ENCODE data around the gene RSPH4A.

RSPH4A gene

DNA sequence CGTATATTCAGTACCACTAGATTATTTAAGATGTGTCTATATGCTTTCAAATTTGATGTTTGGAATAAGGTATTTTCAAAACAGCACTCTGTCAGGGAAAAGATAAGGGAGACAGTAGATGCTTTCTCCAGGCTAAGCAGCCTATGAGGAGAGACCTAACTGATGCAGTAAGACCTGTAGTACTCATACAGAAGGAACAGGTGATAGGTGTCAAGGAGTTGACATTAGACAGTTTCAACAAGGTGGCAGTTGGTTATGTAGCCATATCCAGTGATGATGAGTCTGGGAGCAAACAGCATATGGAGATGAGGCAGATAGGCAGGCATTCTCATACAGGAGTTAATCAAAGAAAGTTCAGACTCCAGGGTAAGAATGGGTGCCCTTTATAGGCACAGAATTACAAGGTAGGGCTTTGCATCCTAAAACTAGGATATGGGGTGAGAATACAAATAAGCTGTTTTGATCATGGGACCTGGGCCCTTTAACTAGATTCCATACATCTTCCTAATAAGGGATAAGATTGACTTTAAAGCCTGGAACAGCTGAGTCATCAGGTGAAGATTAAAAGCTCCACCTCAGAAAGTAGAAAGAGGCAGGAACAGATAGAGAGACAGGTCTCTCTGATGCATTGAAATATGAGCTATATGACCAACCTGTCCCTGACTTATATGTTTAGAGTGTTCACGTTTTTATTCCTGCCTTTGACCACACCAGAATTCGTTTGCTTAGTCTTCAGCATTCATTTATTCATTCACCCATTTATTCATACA lies 7.9 kb downstream of the RSPH4A start:
- H2AFZ ChIP-seq (ENCODE audit: low read length): no peak overlapping the region
- H3K27me3 ChIP-seq (ENCODE audit: insufficient read depth, low read length): no peaks in the 10 kb centered on the region
- no peaks in the 10 kb centered on the region for H3K9me2 ChIP-seq (ENCODE audit: low read depth, low read length)
- no peak overlapping the region for H3K4me3 ChIP-seq (ENCODE audit: low read depth, low read length, poor library complexity, severe bottlenecking)
- no peaks in the 10 kb centered on the region for H4K20me1 ChIP-seq (ENCODE audit: insufficient read depth, low read length)
- H3K36me3 ChIP-seq (ENCODE audit: insufficient read depth, low read length): no peaks in the 10 kb centered on the region
- no peak overlapping the region for H3K9ac ChIP-seq (ENCODE audit: low read length)
- TF ChIP-seq, protein P1, sequence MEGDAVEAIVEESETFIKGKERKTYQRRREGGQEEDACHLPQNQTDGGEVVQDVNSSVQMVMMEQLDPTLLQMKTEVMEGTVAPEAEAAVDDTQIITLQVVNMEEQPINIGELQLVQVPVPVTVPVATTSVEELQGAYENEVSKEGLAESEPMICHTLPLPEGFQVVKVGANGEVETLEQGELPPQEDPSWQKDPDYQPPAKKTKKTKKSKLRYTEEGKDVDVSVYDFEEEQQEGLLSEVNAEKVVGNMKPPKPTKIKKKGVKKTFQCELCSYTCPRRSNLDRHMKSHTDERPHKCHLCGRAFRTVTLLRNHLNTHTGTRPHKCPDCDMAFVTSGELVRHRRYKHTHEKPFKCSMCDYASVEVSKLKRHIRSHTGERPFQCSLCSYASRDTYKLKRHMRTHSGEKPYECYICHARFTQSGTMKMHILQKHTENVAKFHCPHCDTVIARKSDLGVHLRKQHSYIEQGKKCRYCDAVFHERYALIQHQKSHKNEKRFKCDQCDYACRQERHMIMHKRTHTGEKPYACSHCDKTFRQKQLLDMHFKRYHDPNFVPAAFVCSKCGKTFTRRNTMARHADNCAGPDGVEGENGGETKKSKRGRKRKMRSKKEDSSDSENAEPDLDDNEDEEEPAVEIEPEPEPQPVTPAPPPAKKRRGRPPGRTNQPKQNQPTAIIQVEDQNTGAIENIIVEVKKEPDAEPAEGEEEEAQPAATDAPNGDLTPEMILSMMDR (IDR thresholded peaks at IDR 0.05; ENCODE audit: low read length): no peak
- TF ChIP-seq EZH2 (IDR thresholded peaks at IDR 0.05; ENCODE audit: borderline replicate concordance, low read length): no peak
- no peaks in the 10 kb centered on the region for H3K79me2 ChIP-seq (ENCODE audit: insufficient read depth, low read length)
- no peaks in the 10 kb centered on the region for H3K9me3 ChIP-seq (ENCODE audit: low read length)
- no peak overlapping the region for H3K27ac ChIP-seq (ENCODE audit: low read depth, low read length, poor library complexity, severe bottlenecking)
- H3F3A ChIP-seq (ENCODE audit: insufficient read depth, low read length): no peaks in the 10 kb centered on the region
- no peaks in the 10 kb centered on the region for H3K4me1 ChIP-seq (ENCODE audit: insufficient read depth, low read length, severe bottlenecking)
- H3K4me2 ChIP-seq (ENCODE audit: low read length): no peak overlapping the region

DNA sequence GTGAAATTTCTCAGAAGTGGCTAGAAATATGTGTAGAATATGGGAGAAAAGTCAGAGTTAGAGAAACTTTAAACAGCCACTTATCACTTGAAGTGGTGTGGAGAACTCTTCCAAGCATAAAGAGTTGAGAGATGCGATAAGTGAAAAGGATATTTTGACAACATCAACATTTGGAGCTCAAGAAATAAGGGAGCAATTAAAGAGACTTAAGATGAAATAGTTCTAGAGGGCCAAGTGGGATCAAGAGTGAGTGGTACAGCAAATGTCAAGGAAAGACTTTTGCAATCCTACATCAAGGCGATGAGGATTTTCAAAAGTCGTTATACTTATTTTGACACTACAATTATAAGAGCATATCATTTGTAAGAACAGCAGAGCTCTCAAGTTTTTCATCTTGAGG lies 9.6 kb downstream of the RSPH4A start:
- H3K79me2 ChIP-seq (ENCODE audit: insufficient read depth, low read length): no peaks in the 10 kb centered on the region
- H3K27ac ChIP-seq (ENCODE audit: low read depth, low read length, poor library complexity, severe bottlenecking): no peak overlapping the region
- H3K9me3 ChIP-seq (ENCODE audit: low read length): no peaks in the 10 kb centered on the region
- H4K20me1 ChIP-seq (ENCODE audit: insufficient read depth, low read length): no peaks in the 10 kb centered on the region
- H3F3A ChIP-seq (ENCODE audit: insufficient read depth, low read length): no peaks in the 10 kb centered on the region
- no peaks in the 10 kb centered on the region for H3K27me3 ChIP-seq (ENCODE audit: insufficient read depth, low read length)
- peaks cover 10% of the 10 kb centered on the region for H3K4me1 ChIP-seq (ENCODE audit: insufficient read depth, low read length, severe bottlenecking)
- H3K9ac ChIP-seq (ENCODE audit: low read length): no peak overlapping the region
- TF ChIP-seq, protein P1 (IDR thresholded peaks at IDR 0.05; ENCODE audit: low read length): no peak
- no peak for TF ChIP-seq EZH2 (IDR thresholded peaks at IDR 0.05; ENCODE audit: borderline replicate concordance, low read length)
- H3K9me2 ChIP-seq (ENCODE audit: low read depth, low read length): no peaks in the 10 kb centered on the region
- H3K36me3 ChIP-seq (ENCODE audit: insufficient read depth, low read length): no peaks in the 10 kb centered on the region
- no peak overlapping the region for H2AFZ ChIP-seq (ENCODE audit: low read length)
- no peak overlapping the region for H3K4me2 ChIP-seq (ENCODE audit: low read length)
- H3K4me3 ChIP-seq (ENCODE audit: low read depth, low read length, poor library complexity, severe bottlenecking): no peak overlapping the region

DNA sequence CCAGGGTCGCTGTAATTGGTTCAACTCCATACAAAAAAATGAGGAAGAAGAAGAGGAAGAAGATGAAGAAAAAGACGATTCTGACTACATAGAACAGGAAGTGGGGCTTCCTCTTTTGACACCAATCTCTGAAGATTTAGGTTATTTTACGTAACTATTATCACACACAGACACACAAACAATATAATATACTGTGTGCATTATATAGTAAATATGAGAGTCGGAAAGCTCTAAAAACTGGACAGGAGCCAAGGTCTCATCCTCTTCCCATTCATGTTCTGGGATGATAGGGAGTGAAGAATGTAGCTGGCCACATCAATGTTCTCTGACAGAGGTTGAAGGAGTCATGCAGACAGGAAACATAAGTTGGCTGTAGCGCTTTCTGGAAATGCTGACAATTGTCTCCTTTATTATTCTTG lies 13.3 kb downstream of the RSPH4A start:
- H3F3A ChIP-seq (ENCODE audit: insufficient read depth, low read length): no peaks in the 10 kb centered on the region
- H3K4me1 ChIP-seq (ENCODE audit: insufficient read depth, low read length, severe bottlenecking): peaks cover 10% of the 10 kb centered on the region
- H3K9me3 ChIP-seq (ENCODE audit: low read length): no peaks in the 10 kb centered on the region
- no peaks in the 10 kb centered on the region for H3K9me2 ChIP-seq (ENCODE audit: low read depth, low read length)
- H3K4me3 ChIP-seq (ENCODE audit: low read depth, low read length, poor library complexity, severe bottlenecking): no peak overlapping the region
- no peak overlapping the region for H3K4me2 ChIP-seq (ENCODE audit: low read length)
- H3K9ac ChIP-seq (ENCODE audit: low read length): no peak overlapping the region
- H2AFZ ChIP-seq (ENCODE audit: low read length): no peak overlapping the region
- peaks cover 13% of the 10 kb centered on the region for H3K36me3 ChIP-seq (ENCODE audit: insufficient read depth, low read length)
- H4K20me1 ChIP-seq (ENCODE audit: insufficient read depth, low read length): no peaks in the 10 kb centered on the region
- no peak overlapping the region for H3K27ac ChIP-seq (ENCODE audit: low read depth, low read length, poor library complexity, severe bottlenecking)
- no peaks in the 10 kb centered on the region for H3K79me2 ChIP-seq (ENCODE audit: insufficient read depth, low read length)
- TF ChIP-seq, protein P1 (IDR thresholded peaks at IDR 0.05; ENCODE audit: low read length): no peak
- no peak for TF ChIP-seq EZH2 (IDR thresholded peaks at IDR 0.05; ENCODE audit: borderline replicate concordance, low read length)
- H3K27me3 ChIP-seq (ENCODE audit: insufficient read depth, low read length): no peaks in the 10 kb centered on the region

Measured in OCI-LY1 (cell line).